ENCODE results near the gene PTH2.

DNA sequence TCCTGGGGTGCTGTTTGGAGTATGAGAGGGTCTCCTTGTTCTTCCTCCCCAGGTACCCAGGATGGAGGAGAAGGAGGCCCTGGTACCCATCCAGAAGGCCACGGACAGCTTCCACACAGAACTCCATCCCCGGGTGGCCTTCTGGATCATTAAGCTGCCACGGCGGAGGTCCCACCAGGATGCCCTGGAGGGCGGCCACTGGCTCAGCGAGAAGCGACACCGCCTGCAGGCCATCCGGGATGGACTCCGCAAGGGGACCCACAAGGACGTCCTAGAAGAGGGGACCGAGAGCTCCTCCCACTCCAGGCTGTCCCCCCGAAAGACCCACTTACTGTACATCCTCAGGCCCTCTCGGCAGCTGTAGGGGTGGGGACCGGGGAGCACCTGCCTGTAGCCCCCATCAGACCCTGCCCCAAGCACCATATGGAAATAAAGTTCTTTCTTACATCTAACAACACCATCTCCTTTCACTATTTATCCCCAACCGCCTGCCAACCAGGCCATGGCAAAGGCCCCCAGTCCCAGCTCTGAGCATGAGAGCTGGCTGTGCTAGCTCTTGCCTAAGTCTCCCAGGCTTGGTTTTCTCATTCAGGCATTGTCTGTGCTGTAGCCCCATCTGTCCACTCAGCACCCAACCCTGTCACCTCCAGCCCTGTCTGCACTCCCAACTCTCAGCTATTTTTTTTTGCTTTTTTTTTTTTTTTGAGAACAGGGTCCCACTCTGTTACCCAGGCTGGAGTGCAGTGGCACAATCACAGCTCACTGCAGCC is 48.4 kb downstream of the PTH2 start:
- TF ChIP-seq POLR2AphosphoS5 (IDR thresholded peaks at IDR 0.05; ENCODE audit: insufficient read depth, low read depth, low read length) = no peak
- no peak for TF ChIP-seq CTCF (IDR thresholded peaks at IDR 0.05; ENCODE audit: extremely low read depth in 1 of 2, insufficient read depth in 1 of 2, low read depth in 1 of 2, low read length in 2 of 2)
- TF ChIP-seq GATA2 (IDR thresholded peaks at IDR 0.05; ENCODE audit: insufficient read depth, insufficient read length, low read depth, low read length) = no peak
- no peak for TF ChIP-seq POLR2A (IDR thresholded peaks at IDR 0.05; ENCODE audit: low read depth, low read length)
- TF ChIP-seq EZH2 (IDR thresholded peaks at IDR 0.05; ENCODE audit: borderline replicate concordance, low read depth, low read length, severe bottlenecking) = no peak
